Endodermal cell (in vitro differentiated cells): ENCODE measurements around the gene PNMA5. TPM values are rescaled to one million over a fixed set of nuclear protein-coding genes. Genes with fewer than 3 reads are reported as not detected.

Experiments
- DNase-seq: peaks from one replicate; pipeline ENCODE4 v3.0.0-alpha.2; 2017
- H3K27ac ChIP-seq: 2 replicates; pipeline ENCODE4 v1.5.1; 2013; ENCODE audit warnings: mild to moderate bottlenecking, low read depth, low read length, moderate library complexity
- H3K27me3 ChIP-seq: 2 replicates; pipeline ENCODE4 v1.6.1; 2013; ENCODE audit warnings: mild to moderate bottlenecking, low read length, moderate library complexity; ENCODE audit not compliant: insufficient read depth, control insufficient read depth, poor library complexity, severe bottlenecking
- H3K36me3 ChIP-seq: 2 replicates; pipeline ENCODE4 v1.7.0; 2013; ENCODE audit warnings: mild to moderate bottlenecking, low read length, moderate library complexity; ENCODE audit not compliant: control insufficient read depth, insufficient read depth
- H3K4me1 ChIP-seq: one replicate; pipeline ENCODE4 v1.7.0; 2013; ENCODE audit warnings: low read length; ENCODE audit not compliant: control insufficient read depth, insufficient read depth
- H3K4me3 ChIP-seq: 2 replicates; pipeline ENCODE4 v1.5.1; 2013; ENCODE audit warnings: mild to moderate bottlenecking, low read length, moderate library complexity
- H3K9ac ChIP-seq: 2 replicates; pipeline ENCODE4 v1.6.1; 2013; ENCODE audit warnings: mild to moderate bottlenecking, low read length, moderate library complexity; ENCODE audit not compliant: poor library complexity, severe bottlenecking; ENCODE audit errors: extremely low read depth
- H3K9me3 ChIP-seq: 2 replicates; pipeline ENCODE4 v1.6.1; 2013; ENCODE audit warnings: mild to moderate bottlenecking, low read length, moderate library complexity; ENCODE audit not compliant: control insufficient read depth
- H3K27ac Mint-ChIP-seq: 2 replicates; pipeline ENCODE4 v1.8.0; 2020; ENCODE audit warnings: mixed read lengths
- H3K27me3 Mint-ChIP-seq: 2 replicates; pipeline ENCODE4 v1.8.0; 2021; ENCODE audit warnings: mild to moderate bottlenecking, mixed read lengths; ENCODE audit not compliant: insufficient read depth
- H3K36me3 Mint-ChIP-seq: 2 replicates; pipeline ENCODE4 v1.8.0; 2020; ENCODE audit warnings: low read depth, mixed read lengths
- H3K4me1 Mint-ChIP-seq: 2 replicates; pipeline ENCODE4 v1.8.0; 2020; ENCODE audit warnings: mixed read lengths
- H3K4me3 Mint-ChIP-seq: 2 replicates; pipeline ENCODE4 v1.8.0; 2020; ENCODE audit warnings: mild to moderate bottlenecking, moderate library complexity, mixed read lengths
- H3K9me3 Mint-ChIP-seq: 2 replicates; pipeline ENCODE4 v1.8.0; 2020; ENCODE audit warnings: mild to moderate bottlenecking, mixed read lengths
- CTCF ChIP-seq: fragments of 200-600 bp; sonication (generic); conservative IDR thresholded peaks from 2 replicates; pipeline ENCODE4 v1.5.0; 2021; ENCODE audit warnings: antibody characterized with exemption, mild to moderate bottlenecking
- WGBS, 2 experiments: methylation state at CpG; one replicate each; pipeline versions ENCODE4 v1.1.5 to v1.1.7; 2013; ENCODE audit warnings: missing lambda C conversion rate in 2 of 2, mixed read lengths in 1 of 2; ENCODE audit not compliant: insufficient coverage in 1 of 2, insufficient read length in 1 of 2; 5-methylcytosine and 5-hydroxymethylcytosine counted together
- total RNA-seq, 2 donors: library from RNA; stranded (reverse); fragmentation: NEBNext Ultra II Directional in 1 of 2; extraction: Animal tissue kit (Norgen Biotek cat#: 25700) in 1 of 2; gene quantifications; 2 replicates in 1 of 2; 3 replicates in 1 of 2; pipeline ENCODE4 v1.2.1, GENCODE V29; 2021

Gene PNMA5
- total RNA-seq, 2 donors from 2014 or later = 0.15 to 0.29 TPM

DNA sequence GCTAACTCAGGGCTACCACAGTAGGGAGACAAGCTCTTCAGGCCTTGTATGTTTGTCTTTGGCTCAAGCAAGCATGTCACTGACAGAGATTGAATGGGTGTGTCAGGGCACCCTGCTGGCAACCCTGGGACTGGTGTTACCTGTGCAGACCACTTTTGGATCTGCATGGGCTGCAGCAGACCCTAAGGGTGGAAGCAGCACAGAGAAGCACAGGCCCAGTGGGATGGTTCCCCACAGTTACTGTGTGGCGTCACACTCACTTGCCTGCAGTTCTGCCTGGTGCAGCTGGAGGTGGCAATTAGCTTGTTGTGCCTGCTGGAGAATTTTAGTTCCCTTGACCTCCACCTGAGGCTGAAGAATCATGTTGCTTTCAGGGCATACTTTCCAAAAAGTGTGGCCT lies 50.1 kb downstream of the PNMA5 start:
- TF ChIP-seq CTCF = no peak
- peaks cover 73% of the 10 kb centered on the region for H3K9me3 Mint-ChIP-seq
- H3K4me1 ChIP-seq = no peaks in the 10 kb centered on the region

DNA sequence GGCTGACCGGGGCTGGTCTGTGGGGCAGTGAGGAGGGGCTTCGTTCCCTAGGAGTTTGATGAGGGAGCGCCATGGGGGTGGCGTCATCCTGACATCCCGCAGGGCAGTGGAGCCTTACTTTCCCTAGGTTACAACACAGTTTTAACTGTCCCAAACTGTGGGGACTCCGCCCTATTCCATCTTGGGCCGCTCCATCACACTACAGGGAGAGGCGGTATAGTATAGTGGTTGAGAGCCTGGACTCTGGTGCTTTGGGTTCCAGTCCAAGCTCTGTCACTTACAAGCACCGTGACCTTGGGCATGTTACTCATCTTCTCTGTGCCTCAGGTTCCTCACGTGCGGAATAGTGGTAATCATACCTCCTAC lies 51.9 kb downstream of the PNMA5 start:
- no peak overlapping the region for H3K27ac Mint-ChIP-seq
- H3K9ac ChIP-seq = peak overlapping the region; percentile 34
- H3K36me3 ChIP-seq = no peaks in the 10 kb centered on the region
- peak overlapping the region; percentile 71 for H3K4me3 ChIP-seq
- H3K9me3 ChIP-seq = no peaks in the 10 kb centered on the region
- peaks cover 74% of the 10 kb centered on the region for H3K9me3 Mint-ChIP-seq
- WGBS, 2 experiments = 69% methylated on average over 10 of the region's 11 CpGs; no CpG with 5 or more reads in 1 of the 2 experiments
- no peak for TF ChIP-seq CTCF
- no peaks in the 10 kb centered on the region for H3K4me1 Mint-ChIP-seq
- H3K4me3 Mint-ChIP-seq = peak overlapping the region; percentile 67
- no peak for DNase-seq
- H3K27me3 Mint-ChIP-seq = no peaks in the 10 kb centered on the region
- H3K36me3 Mint-ChIP-seq = peaks cover 12% of the 10 kb centered on the region
- H3K27ac ChIP-seq = no peak overlapping the region
- no peaks in the 10 kb centered on the region for H3K4me1 ChIP-seq
- H3K27me3 ChIP-seq = no peaks in the 10 kb centered on the region

More for the DNA sequence above, 50.1 kb downstream of the PNMA5 start:
- H3K27ac ChIP-seq = no peak overlapping the region
- H3K27ac Mint-ChIP-seq = no peak overlapping the region
- no peak overlapping the region for H3K4me3 ChIP-seq
- WGBS, 2 experiments = 100% methylated on average over 1 of the region's 1 CpG; no CpG with 5 or more reads in 1 of the 2 experiments
- H3K36me3 Mint-ChIP-seq = peaks cover 15% of the 10 kb centered on the region
- H3K4me3 Mint-ChIP-seq = no peak overlapping the region
- H3K9ac ChIP-seq = no peak overlapping the region
- H3K9me3 ChIP-seq = no peaks in the 10 kb centered on the region
- no peak for DNase-seq
- no peaks in the 10 kb centered on the region for H3K36me3 ChIP-seq
- H3K27me3 ChIP-seq = no peaks in the 10 kb centered on the region
- H3K4me1 Mint-ChIP-seq = no peaks in the 10 kb centered on the region
- no peaks in the 10 kb centered on the region for H3K27me3 Mint-ChIP-seq

DNA sequence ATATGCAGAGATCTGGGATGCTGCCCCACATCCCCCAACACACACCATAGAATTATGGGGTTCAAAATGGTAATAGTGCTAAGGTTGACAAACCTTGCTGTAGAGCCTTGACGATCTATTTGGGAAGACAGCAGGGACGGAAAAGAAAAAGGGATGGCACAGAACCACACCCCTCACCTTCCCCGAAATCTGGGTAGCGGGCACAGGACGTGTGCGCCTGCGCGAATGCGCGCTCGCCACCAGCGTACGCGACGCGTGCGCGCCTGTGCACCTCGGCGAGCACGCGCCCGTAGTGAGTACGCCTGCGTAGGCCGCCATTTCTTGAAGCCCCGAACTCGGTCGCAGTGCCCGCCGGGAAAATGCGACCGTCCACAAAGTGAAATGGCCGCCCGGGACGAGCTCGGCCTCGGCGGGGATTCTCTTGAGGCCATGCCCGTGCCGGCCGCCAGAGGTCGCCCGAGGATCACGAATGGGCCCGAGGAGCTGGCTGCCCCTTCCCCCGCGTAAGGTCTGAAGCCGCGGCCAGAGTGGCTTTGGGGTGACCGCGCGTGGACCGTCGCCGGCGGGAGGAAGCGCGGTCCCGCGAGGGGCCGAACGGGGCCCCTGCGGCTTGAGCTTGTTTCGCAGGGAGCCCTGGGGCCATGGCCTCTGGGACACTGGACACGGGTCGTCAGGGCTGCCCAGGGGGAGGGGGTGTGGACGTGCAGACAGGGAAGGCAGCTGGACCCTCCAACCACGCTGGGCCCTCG lies 52.4 kb downstream of the PNMA5 start:
- no peaks in the 10 kb centered on the region for H3K9me3 ChIP-seq
- Mint-ChIP-seq H3K4me1 (no peaks in the 10 kb centered on the region), H3K27me3 (no peaks in the 10 kb centered on the region), H3K4me3 (peak overlapping the region; percentile 67), H3K27ac (peak overlapping the region; percentile 30), H3K9me3 (peaks cover 75% of the 10 kb centered on the region), H3K36me3 (peaks cover 8% of the 10 kb centered on the region)
- no peak overlapping the region for H3K27ac ChIP-seq
- no peaks in the 10 kb centered on the region for H3K27me3 ChIP-seq
- peak overlapping the region; percentile 34 for H3K9ac ChIP-seq
- H3K4me1 ChIP-seq = no peaks in the 10 kb centered on the region
- WGBS, 2 experiments = 1% methylated on average over 15 to 70 of the region's 70 CpGs
- DNase-seq = peak; percentile 96
- H3K36me3 ChIP-seq = no peaks in the 10 kb centered on the region
- peak; percentile 86 for TF ChIP-seq CTCF
- H3K4me3 ChIP-seq = peak overlapping the region; percentile 88

Other genes starting within 250 kb of the PNMA5 start
- under 1 TPM in 1 of 2 donors, not detected in 1; 0.53 TPM for gene MAGEA2, start 240.3 kb downstream of the PNMA5 start, total RNA-seq
- gene CSAG3, start 234.9 kb downstream of the PNMA5 start, total RNA-seq = under 1 TPM in 1 of 2 donors, not detected in 1; 0.35 TPM
- gene MAGEA6, start 224.4 kb downstream of the PNMA5 start, total RNA-seq = not detected
- 10 to 100 TPM; 44.1 to 54.3 TPM for gene CETN2, start 163.4 kb downstream of the PNMA5 start, total RNA-seq
- 10 to 100 TPM; 25.8 to 34.8 TPM for gene NSDHL, start 163.1 kb downstream of the PNMA5 start, total RNA-seq
- 10 to 100 TPM; 13.5 to 20.7 TPM for gene ZNF185, start 96.0 kb downstream of the PNMA5 start, total RNA-seq
- gene PNMA3, start 62.4 kb upstream of the PNMA5 start, total RNA-seq = 1 to 10 TPM; 5.4 to 7.4 TPM
- 1 to 10 TPM; 5.2 to 7.6 TPM for gene PNMA6A, start 78.3 kb upstream of the PNMA5 start, total RNA-seq
- not detected for gene MAGEA1, start 185.2 kb upstream of the PNMA5 start, total RNA-seq